Measurements from ENCODE around the gene PRKCA. TPM values are rescaled to one million over a fixed set of nuclear protein-coding genes. Genes with fewer than 3 reads are reported as not detected.

Gene PRKCA
- total RNA-seq, 1 donor from 2014 or later = 29.0 TPM

DNA sequence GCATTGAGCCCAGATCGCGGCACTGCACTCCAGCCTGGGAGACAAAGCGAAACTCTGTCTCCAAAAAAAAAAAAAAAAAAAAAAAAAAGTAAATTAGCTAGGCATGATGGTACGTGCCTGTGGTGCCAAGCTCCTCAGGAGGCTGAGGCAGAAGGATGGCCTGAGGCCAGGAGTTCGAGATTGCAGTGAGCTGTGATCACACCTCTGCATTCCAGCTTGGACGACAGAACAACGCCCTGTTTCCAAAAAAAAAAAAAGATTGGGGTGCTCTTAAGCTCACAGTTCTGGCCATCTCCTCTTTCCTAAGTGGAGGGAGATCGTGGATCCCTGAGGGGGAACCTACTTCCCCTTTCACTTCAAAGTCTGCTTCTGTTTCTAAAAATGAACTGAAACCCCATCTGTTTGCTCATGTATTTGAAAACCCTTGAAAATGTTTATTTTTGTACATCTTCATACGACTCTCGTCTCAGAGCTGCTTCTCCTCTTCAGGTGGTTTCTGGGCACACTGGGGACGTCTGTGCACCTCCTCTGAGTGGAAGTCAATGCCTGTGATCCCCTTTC lies 138.8 kb downstream of the PRKCA start:
- H3K36me3 ChIP-seq = no peaks in the 10 kb centered on the region
- H3K27ac ChIP-seq = no peak overlapping the region
- TF ChIP-seq, protein P1, sequence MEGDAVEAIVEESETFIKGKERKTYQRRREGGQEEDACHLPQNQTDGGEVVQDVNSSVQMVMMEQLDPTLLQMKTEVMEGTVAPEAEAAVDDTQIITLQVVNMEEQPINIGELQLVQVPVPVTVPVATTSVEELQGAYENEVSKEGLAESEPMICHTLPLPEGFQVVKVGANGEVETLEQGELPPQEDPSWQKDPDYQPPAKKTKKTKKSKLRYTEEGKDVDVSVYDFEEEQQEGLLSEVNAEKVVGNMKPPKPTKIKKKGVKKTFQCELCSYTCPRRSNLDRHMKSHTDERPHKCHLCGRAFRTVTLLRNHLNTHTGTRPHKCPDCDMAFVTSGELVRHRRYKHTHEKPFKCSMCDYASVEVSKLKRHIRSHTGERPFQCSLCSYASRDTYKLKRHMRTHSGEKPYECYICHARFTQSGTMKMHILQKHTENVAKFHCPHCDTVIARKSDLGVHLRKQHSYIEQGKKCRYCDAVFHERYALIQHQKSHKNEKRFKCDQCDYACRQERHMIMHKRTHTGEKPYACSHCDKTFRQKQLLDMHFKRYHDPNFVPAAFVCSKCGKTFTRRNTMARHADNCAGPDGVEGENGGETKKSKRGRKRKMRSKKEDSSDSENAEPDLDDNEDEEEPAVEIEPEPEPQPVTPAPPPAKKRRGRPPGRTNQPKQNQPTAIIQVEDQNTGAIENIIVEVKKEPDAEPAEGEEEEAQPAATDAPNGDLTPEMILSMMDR (IDR thresholded peaks at IDR 0.05) = no peak
- H3K9me3 ChIP-seq = no peaks in the 10 kb centered on the region
- peak; percentile 29 to 50 for ATAC-seq
- no peak for DNase-seq
- intact Hi-C loops (cut with DNase I) = no loop called here
- H3K4me3 ChIP-seq = no peak overlapping the region
- peaks cover 9% of the 10 kb centered on the region for H3K4me1 ChIP-seq
- no peaks in the 10 kb centered on the region for H3K27me3 ChIP-seq (ENCODE audit: low read depth)

DNA sequence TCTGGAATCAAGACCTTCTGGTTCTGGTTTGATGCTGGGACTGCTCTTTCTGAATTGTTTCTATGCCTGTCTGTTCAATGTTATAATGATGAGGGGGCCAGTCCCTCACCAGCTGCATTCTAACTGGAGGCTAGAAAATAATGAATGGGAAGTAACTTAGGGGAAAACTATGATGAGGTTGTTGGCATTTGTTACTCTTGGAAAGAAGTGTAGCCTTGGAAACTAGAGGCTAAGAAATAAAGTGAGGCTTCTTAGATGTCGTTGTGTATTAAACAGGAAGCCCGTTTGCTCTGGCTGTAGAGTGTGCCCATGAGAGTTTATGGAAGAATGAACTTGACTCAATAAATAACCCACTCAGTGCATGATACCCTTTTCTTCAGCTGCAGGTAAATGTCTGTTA lies 140.8 kb downstream of the PRKCA start:
- ATAC-seq (no peak), DNase-seq (no peak)
- Histone ChIP-seq H3K36me3 (no peaks in the 10 kb centered on the region), H3K4me1 (peaks cover 6% of the 10 kb centered on the region), H3K9me3 (no peaks in the 10 kb centered on the region), H3K4me3 (no peak overlapping the region), H3K27me3 (ENCODE audit: low read depth) (no peaks in the 10 kb centered on the region), H3K27ac (no peak overlapping the region)
- TF ChIP-seq, protein P1 (IDR thresholded peaks at IDR 0.05) = no peak
- intact Hi-C loops (cut with DNase I) = no loop called here

DNA sequence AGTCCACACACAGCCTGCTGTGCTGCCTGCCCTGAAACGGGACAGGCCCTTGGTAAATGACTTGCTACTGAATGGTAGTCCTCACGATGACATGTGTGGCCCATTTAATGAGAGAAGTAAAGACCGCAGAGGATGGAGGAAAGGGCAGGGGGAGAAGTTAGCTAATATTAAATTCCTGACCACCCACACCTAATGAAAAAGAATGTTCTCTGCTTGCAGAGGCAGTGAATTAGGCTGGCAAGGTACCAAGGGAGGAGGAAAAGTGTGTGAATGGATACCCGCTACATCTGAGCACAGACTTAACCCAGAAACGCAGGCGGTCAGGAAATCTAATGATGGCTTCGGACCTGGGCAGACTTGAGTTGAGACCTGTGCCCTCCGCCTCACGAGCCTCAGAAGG lies 141.2 kb downstream of the PRKCA start:
- H3K4me1 ChIP-seq = peaks cover 6% of the 10 kb centered on the region
- intact Hi-C loops (cut with DNase I) = no loop called here
- H3K4me3 ChIP-seq = no peak overlapping the region
- TF ChIP-seq, protein P1 (IDR thresholded peaks at IDR 0.05) = no peak
- DNase-seq (no peak), ATAC-seq (no peak)
- no peak overlapping the region for H3K27ac ChIP-seq
- no peaks in the 10 kb centered on the region for H3K27me3 ChIP-seq (ENCODE audit: low read depth)
- no peaks in the 10 kb centered on the region for H3K36me3 ChIP-seq
- no peaks in the 10 kb centered on the region for H3K9me3 ChIP-seq

GRCh38 chr17:66444031-66444430 lies 141.6 kb downstream of the PRKCA start:
- TF ChIP-seq, protein P1 (IDR thresholded peaks at IDR 0.05) = no peak
- Histone ChIP-seq H3K9me3 (no peaks in the 10 kb centered on the region), H3K4me1 (peaks cover 6% of the 10 kb centered on the region), H3K36me3 (no peaks in the 10 kb centered on the region), H3K27me3 (ENCODE audit: low read depth) (no peaks in the 10 kb centered on the region), H3K27ac (no peak overlapping the region), H3K4me3 (no peak overlapping the region)
- intact Hi-C loops (cut with DNase I) = no loop called here
- DNase-seq = no peak
- ATAC-seq = no peak

- Histone ChIP-seq H3K9me3 (no peaks in the 10 kb centered on the region), H3K4me3 (no peak overlapping the region), H3K27ac (no peak overlapping the region), H3K27me3 (ENCODE audit: low read depth) (no peaks in the 10 kb centered on the region), H3K36me3 (no peaks in the 10 kb centered on the region), H3K4me1 (peaks cover 6% of the 10 kb centered on the region)
- ATAC-seq (no peak), DNase-seq (no peak)
- TF ChIP-seq, protein P1 (IDR thresholded peaks at IDR 0.05) = no peak
- intact Hi-C loops (cut with DNase I) = no loop called here
These were observed 142.8 kb downstream of the PRKCA start for GRCh38 chr17:66445229-66445628.
